ENCODE measurements around the gene MON1B.
"Not testable (repeated sequence)": the region's sequence is repeated elsewhere in the genome, so short reads cannot be mapped to it uniquely, and the experiment has no call there.

Gene MON1B

DNA sequence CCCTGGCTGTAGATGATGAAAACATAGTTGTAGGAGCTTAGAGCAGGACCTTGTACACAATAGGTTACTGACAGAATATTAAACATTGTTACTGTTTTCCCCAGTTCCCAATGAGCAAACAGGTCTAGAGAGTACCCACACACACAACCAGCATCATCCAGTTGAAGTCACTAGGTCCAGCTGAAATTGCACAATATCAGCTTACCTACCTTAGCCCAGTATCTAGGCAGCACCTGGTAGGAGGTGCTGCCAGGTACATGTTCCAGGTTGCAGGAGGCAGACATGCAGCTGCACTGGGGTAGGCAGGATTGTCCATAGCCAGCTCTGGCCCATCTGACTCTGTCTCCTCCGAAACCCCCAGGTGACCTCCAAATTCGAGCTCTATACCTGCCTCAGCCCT, 6.8 kb downstream of the MON1B start:
- no peak for DNase-seq (ENCODE audit: low read depth)

DNA sequence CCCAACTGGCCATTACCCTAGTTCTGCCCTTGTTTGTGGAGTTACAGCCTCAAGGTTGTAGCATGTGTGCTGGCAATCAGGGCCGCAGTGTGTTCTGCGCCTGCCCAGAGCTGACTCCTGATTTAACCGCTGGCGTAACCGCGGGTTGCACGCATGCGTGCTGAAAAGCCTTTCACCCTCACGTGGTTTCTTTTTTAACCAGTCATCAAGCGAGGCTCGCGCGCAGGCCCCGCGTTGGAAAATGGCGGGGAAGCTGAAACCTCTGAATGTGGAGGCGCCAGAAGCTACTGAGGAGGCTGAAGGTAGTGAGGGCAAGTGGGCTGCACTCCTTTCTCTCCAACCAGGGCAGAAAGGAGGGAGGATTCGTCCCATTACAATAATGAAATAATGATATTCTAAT, 8.2 kb downstream of the MON1B start, which contains the start of gene SYCE1L:
Gene SYCE1L (plus strand): TSS at position 198 of the 400 bp plus-strand sequence. CDS start 44 bp downstream, at position 242.
- DNase-seq (ENCODE audit: low read depth): no peak

DNA sequence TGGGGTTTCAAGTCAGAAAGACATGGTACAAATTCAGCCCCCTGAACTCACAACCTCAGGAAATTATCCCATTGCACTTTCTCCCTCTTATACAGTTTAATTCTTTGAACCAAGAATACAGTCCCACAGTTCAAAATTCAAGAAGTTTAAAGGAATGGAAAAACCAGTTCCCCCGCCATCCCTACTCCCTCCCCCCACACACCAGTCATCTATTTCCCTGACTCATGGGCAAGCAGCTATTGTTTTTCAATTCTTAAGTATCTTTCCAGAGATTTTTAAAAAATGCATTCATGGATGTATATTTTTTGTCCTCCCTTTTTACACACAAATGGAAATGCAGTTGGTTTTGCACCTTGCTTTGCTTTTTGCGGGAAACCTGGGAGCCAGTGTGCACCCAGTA, 15.5 kb downstream of the MON1B start:
- DNase-seq (ENCODE audit: low read depth): no peak

DNA sequence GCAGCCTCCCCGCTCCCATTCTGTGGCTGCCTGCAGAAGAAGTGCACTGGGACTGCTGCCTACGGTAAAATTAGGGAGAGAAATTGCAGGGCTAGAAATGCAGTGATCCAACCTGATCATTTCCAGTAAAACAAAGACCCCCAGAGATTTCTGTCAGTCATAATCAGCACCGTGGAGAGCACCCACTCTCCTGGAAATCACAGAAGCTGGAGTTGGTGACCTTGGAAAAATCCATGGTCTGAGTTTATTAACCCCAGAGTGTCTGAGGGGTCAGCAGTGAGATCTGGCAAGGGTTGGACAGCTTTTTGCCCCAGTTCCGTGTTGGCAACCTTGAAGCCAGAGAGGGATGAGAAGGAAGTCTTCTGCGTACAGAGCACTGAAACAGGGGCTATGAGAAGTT, 16.0 kb downstream of the MON1B start:
- DNase-seq (ENCODE audit: low read depth): no peak

DNA sequence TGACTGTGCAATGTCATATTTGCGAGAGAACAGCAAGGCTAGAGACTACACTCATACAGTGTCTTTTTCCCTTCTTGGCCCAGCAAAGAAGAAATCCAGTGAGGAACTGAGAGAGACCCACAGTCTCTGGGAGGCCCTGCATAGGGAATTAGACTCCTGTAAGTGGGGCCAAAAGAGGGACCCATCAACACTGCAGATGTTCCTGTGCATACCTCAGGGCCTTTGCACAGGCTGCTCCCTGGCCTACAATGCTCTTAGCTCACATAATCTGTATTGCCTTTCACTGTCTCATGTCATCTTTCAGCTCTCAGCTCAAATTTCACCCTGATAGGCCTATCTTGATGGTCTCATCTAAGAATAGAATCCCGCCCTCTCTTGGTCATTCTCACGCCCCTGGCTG, 17.4 kb downstream of the MON1B start:
- DNase-seq (ENCODE audit: low read depth): no peak

DNA sequence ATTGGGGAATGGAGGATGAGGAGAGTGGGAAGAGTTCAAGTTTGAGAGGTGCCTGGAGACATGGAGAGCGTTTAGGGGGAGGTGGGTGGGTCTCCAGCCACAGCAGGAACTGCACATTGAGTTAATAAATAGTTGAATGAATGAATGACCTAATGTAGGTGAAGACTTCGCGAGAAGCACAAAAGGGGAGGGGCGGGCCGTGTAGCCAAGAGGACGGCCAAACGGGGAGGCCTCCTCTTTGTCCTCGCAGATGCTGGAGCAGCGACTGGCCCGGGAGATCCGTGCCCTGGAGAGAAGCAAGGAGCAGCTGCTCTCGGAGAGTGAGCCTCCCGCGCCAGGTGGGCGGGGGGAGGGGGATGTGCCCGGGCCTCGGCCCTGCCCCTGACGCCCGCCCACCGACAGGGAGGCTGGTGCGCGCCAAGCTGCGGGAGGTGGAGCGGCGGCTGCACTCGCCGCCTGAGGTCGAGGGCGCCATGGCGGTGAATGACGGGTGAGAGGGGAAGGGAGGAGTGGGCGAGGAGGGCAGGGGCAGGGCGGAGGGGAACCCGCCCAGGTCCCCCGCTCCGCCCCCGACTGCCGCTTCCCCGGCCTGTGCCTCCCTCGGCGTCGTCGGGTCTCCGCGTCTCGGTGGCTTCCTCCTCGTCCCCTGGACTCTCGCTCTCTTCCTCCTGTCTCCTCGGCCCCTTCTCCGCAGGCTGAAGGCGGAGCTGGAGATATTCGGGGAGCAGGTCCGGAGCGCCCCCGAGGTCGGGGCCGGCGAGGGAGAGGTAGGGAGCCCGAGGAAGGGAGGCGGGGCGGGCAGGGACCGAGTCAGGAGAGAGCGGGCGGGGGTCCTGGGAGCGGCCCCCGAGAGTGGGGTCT, 21.1 kb downstream of the MON1B start:
- no peak for DNase-seq (ENCODE audit: low read depth)

DNA sequence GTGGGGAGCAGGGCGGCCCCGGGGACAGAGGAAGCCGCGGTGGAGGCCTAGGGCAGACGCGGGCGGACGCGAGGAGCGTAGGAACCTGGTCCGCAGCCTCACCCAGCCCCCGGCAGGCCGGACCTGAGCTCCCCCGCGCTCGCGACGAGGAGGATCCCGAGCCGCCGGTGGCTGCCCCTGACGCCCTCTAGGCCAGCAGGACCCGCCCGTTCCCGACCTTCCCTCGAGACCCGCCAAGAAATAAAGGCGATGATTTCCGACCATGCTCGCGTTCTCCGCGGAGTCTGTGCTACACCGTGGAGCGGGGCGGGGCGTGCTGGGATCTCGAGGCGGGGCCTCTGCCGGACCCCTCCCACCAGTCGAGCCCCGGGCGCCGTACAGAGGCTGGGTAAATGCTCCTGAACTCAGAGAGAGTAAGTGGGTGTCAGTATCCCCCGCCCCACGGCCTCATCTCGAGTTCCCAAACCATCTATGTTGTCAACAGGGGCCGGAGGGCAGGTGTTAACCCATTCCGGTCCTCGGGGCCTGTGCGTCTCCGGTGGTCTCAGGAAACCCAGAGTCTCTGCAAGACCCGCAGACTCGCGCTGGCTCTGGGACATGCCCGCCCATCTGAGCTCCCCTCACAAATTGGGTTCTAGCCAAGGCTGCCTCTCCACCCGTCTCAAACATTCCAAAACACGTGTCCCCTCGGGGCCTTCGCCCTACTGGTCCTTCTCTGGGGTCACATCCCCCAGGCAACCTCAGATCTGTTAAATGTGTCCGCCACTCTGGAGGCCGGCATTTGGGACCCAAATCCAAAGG, 22.0 kb downstream of the MON1B start:
- DNase-seq (ENCODE audit: low read depth): no peak

DNA sequence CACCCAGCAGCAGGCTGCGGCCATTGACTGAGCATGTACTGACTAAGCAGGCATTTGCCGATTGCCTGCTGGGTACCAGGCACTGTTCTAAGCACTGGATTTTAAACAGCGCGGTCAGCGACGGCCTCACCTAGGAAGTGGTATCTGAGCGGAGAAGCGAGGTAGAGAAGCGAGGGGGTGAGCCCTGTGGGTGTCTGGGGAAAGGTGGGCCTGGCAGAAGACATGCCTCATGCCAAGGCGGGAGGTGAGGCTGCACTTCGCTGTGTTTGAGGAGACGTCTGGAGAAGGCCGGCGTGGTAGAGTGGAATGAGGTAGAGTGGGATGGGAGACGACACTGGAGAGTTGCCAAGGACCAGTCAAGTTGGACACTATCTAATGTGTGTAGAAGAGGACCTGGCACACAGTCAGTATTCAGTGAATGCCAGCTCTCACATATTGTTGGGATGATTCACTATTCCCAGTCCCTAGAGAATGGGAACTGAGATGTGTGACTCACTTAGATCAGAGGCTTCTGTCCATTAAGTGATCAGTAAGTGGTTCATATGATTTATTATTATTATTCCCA, 22.6 kb downstream of the MON1B start:
- DNase-seq (ENCODE audit: low read depth): peak; percentile 62

DNA sequence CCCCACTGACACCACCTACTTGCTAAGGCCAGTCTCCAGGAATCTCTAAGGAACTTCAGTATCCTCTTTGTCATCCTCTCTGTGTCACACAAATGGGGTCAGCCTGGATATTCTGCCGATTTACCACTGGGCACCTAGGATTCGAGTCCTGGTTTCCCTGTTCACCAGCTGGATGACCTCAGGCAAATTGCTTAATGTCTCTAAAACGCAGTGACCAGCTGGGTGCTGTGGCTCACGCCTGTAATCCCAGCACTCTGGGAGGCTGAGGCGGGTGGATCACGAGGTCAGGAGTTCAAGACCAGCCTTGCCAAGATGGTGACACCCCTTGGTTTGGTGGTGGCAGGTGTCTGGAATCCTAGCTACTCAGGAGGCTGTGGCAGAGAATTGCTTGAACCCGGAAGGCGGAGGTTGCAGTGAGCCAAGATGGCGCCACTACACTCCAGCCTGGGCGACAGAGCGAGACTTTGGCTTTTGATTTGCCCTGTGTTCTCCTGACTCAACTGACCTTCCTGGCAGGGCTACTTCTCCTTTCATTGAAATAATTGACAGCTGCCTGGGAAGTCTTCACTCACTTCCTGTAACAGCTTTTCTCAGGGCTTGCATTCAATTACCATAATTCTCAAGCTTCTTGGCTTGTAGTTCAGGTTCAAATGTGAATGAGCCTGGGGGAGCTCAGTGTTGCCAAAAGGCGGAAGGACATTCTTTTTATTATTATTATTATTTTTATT, 23.6 kb downstream of the MON1B start:
- no peak for DNase-seq (ENCODE audit: low read depth)

DNA sequence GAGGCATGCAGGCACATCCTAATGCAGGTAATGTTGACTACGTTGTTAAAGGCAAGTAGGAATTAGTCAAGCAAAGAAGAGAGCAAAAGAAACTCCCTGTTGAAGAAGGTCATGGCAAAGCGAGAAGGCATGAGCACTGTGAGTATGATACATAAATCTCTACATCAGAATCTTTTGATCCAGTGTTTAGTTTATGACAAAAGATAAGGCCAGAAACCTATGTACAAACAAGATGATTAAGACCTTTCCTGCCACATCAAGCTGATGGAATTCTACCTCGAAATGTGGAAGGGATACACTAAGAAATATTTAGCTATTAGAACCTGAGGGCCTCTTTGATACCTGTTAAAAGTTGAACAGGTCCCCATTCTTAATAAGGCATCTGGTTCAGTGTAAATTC, 28.4 kb downstream of the MON1B start:
- no peak for DNase-seq (ENCODE audit: low read depth)

DNA sequence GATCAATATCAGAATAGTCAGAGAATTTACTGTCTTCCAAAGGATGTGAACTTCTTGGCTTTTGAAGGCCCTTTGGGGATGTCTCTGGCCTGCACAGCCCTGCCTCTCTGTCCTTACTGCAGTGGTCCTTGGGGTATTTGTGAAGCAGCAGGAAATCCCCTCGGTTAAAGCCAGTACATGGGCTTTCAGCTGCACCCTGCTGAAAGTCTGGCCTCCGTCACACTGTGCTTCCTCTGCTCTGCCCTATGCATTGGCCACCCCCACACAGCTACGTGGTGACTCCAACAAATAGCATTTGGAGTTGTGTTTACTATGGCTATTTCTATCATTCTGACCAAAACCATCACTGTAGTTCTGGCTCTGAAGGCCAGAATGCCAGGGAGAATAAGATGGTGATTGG, 29.4 kb downstream of the MON1B start:
- no peak for DNase-seq (ENCODE audit: low read depth)

DNA sequence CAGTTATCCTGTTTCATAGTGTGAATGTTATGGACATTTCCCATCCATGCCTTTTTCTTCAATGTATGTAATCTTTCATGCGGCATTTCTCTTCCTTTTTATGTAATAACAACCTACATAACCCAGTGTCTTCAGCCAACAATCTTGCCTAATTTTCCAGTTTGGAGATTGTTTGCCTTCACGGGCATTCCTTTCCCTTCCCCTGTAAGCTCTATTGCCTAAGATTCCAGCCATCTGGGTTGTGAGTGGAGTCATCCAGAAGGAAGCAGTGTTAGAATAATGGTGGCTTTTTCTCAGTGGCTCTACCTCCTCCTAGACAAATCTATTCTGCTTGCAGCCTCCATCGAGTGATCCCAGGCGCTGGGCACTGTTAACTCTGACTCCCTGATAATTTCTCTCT, 30.5 kb downstream of the MON1B start:
- DNase-seq (ENCODE audit: low read depth): no peak

DNA sequence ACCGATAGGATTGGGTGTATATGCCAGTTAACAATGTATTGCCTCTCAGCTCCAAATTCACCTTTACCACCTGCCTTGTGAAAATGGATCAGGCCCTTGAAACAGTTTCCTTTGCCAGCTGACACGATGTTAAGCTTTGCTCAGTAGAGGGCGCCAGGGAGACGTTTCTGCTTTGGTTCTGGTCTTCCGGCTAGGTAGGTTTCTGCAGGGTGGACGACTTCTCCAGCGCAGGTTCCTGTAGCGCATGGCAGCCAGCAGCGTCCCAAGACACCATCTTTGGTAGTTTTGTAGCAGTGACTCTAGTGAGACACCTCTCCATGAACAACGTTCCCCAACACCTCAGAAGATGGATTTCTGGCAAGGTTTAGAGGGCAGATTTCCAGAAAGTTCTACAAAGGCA, 32.2 kb downstream of the MON1B start:
- no peak for DNase-seq (ENCODE audit: low read depth)

DNA sequence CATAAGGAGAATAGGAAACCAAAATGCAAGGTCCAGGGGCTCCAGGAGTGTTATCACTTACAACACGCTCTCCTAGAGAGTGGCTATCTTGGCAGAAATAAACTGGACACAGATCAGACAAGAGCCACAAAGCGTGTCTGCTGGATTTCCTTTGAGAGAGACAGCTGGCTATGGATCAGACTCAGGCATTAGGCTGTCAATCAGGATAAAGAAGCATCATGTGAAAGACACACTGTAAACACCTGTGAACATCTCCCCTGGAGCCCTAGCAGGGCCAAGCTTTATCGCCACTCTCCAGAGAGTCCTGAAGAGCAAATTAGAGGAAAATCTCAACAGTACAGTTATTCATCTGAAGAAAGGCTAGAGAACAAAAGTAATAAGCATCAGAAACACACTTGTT, 34.2 kb downstream of the MON1B start:
- DNase-seq (ENCODE audit: low read depth): no peak

DNA sequence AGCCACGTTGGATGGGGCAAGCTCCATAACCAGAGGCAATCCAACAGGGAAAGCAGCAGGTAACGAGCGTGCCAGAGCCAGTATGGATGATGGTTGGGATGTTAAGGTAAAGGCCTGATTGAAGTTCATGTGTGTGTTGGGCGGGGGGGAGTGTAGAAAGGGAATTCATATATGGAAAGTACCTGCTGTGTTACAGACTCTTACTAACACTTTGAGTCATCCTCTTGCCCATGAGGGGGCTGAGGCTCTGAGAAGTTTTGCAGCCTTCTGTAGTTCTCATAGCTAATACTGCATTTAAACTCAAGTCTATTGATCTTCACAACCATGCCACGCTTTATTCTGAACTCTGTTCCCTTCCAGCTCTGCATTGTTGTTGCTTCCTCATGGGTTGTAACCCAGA, 36.8 kb downstream of the MON1B start:
- DNase-seq (ENCODE audit: low read depth): no peak

DNA sequence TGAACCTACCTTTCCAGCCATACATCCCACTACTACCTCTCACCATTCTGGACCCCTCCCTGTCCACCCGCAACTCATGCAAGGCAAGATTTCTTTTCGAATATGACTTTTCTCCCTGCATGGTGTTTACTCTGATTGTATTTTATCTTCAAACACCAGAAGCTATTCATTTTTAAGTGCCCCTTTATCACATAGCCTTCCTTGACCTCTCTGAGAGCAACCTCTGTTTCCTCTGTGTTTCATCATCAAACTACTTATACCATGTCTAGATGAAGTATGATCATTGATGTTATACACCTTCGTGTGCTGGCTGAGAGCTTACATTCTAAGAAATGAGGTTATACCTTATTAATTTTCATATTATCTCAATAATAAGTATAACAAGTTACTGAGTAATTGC, 40.1 kb downstream of the MON1B start:
- DNase-seq (ENCODE audit: low read depth): no peak

DNA sequence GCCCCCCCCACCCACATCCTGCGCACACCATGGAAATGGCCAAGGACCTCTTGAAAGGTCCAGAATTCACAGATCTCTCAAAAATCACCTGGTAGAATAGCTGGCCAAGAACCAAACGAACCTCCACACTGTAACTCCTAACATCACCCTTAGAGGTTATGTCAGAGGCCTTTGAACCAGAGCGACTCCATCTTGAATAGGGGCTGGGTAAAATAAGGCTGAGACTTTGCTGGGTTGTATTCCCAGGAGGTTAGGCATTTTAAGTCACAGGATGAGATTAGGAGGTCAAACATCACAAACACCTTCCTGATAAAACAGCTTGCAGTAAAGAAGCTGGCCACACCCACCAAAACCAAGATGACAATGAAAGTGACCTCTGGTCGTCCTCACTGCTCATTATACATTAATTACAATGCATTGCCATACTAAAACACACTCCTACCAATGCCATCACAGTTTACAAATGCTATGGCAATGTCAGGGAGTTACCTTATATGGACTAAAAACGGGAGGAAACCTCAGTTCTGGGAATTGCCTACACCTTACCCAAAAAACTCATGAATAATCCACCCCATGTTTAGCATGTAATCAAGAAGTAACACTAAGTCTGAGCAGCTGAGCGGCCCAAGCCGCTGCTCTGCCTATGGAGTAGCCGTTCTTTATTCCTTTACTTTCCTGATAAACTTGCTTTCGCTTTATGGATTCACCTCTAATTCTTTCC, 43.0 kb downstream of the MON1B start:
- no peak for DNase-seq (ENCODE audit: low read depth)

DNA sequence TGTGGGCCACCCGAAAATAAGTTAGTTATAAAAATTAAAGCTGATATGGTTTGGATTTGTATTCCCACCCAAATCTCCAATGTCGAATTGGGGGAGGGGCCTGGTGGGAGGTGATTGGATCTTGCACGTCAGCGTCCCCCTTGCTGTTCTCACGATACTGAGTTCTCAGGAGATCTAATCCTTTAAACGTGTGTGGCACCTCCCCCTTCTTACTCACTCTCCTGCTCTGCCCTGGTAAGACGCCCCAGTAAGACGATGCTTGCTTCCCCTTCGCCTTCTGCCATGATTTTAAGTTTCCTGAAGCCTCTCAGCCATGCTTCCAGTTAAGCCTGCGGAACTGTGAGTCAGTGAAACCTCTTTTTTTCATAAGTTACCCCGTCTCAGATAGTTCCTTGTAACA, 43.6 kb downstream of the MON1B start:
- DNase-seq (ENCODE audit: low read depth): no peak

DNA sequence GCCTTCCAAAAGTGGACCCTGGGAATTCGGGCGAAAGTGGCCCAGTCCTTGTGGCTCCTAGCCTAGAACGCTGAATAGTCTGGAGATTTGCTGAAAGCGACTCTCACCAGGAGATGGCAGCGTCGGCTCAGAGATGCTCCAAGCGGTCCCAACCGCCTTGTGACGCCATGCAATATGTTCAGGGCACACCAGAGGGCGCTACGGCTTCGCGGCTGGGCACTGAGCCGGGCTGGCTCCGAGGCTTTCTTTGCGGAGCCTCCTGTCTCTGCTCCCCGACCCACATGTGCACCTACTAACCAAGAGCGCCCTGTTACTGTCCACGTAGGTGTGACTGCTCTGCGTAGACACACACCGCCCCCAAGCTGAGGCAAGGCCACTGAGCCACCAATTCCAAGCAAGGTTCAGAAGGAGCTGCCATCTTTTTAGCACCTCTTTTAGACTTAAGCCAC, 45.1 kb downstream of the MON1B start:
- DNase-seq (ENCODE audit: low read depth): peak; percentile 55

DNA sequence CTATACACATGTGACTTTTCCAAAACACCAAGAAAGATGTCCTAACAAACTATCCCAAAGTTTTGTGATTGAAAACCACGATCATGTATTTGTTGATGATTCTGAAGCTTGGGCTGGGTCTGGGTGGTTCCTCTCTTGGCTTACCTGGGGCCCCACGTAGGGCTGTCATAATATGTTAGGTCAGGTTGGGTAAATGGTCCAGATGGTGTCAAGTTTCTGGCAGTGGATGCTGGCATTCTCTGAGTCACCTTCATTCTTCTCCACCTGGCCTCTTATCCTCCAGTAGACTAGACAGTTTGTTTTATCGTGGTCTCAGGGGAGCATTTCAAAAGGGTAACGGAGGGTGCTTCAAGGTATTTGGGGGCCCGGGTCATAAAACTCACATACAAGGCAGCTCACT, 47.6 kb downstream of the MON1B start:
- DNase-seq (ENCODE audit: low read depth): no peak

DNA sequence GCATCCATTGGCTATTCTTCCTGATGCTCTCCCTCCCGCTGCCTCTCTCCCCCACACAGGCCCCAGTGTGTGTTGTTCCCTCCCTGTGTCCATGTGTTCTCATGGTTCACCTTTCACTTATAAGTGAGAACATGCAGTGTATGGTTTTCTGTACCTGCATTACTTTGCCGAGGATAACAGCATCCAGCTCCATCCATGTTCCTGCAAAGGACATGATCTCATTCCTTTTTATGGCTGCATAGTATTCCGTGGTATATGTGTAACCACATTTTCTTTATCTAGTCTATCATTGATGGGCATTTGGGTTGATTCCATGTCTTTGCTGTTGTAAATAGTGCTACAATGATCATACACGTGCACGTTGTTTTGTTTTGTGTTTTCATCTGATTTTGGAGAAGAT, 51.5 kb downstream of the MON1B start:
- not testable (repeated sequence) for DNase-seq (ENCODE audit: low read depth)

DNA sequence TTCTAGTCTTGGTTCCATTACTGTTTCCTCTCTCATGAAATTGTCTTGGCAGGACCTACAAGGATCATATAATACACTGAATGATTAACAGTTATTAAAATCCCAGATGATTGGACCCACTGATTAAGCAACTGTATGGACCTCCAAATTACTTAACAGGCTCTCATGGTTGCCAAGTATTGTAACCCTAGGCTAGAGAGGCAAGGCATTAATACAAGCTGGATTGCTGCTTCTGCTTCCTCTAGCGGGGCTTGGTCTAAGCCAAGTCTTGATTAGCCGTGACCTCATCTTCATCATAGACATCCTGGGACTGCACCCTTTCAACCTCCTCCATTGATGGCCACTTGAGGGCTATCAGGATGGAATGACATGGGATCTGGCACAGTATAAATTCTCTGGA, 55.2 kb downstream of the MON1B start:
- DNase-seq (ENCODE audit: low read depth): no peak
